OCI-LY3 (cell line): ENCODE results near the gene NSL1.
A peak's percentile ranks its signal among the peaks of the same experiment; 100 is the strongest.

Experiments
- H2AFZ ChIP-seq: fragments of 200-600, 300-600 bp; shearing (Covaris generic); 2 replicates; pipeline ENCODE4 v1.6.0; 2014; ENCODE audit warnings: antibody characterized with exemption, low read depth, low read length
- H3K27ac ChIP-seq: fragments of 200-600, 300-600 bp; sonication (generic); 2 replicates; pipeline ENCODE4 v1.5.1; 2014; ENCODE audit warnings: mild to moderate bottlenecking, low read length, moderate library complexity, mixed read lengths
- H3K27me3 ChIP-seq: fragments of 200-600, 300-600 bp; sonication (generic); 2 replicates; pipeline ENCODE4 v1.6.1; 2014; ENCODE audit warnings: low read depth, low read length, mixed read lengths
- H3K36me3 ChIP-seq: fragments of 200-600, 300-600 bp; sonication (generic); replicated peaks from 2 replicates; pipeline ENCODE3; 2014; ENCODE audit warnings: low read depth, low read length, mixed read lengths
- H3K4me1 ChIP-seq: fragments of 300-600, 200-600 bp; sonication (generic); 2 replicates; pipeline ENCODE4 v1.6.1; 2014; ENCODE audit warnings: low read length, mixed read lengths
- H3K4me2 ChIP-seq: fragments of 200-600, 300-600 bp; sonication (generic); 2 replicates; pipeline ENCODE4 v1.6.1; 2014; ENCODE audit warnings: low read length, mixed read lengths
- H3K4me3 ChIP-seq: fragments of 300-600, 200-600 bp; sonication (generic); 2 replicates; pipeline ENCODE4 v1.5.1; 2014; ENCODE audit warnings: antibody characterized with exemption, mild to moderate bottlenecking, low read length, moderate library complexity
- H3K79me2 ChIP-seq: fragments of 300-600, 200-600 bp; shearing (Covaris generic); 2 replicates; pipeline ENCODE4 v1.6.1; 2014; ENCODE audit warnings: mild to moderate bottlenecking, low read length, mixed read lengths
- H3K9ac ChIP-seq: fragments of 300-600, 200-600 bp; shearing (Covaris generic); 2 replicates; pipeline ENCODE4 v1.6.0; 2014; ENCODE audit warnings: mild to moderate bottlenecking, low read length, moderate library complexity
- H3K9me3 ChIP-seq: fragments of 200-600, 300-600 bp; shearing (Covaris generic); 2 replicates; pipeline ENCODE4 v1.6.1; 2014; ENCODE audit warnings: low read length, mixed read lengths; ENCODE audit not compliant: insufficient read depth
- H4K20me1 ChIP-seq: fragments of 200-600, 300-600 bp; sonication (generic); 2 replicates; pipeline ENCODE4 v1.6.1; 2016; ENCODE audit warnings: low read length, mixed read lengths; ENCODE audit not compliant: insufficient read depth
- CTCF ChIP-seq: fragments of 200-600, 300-600 bp; sonication (generic); IDR thresholded peaks from 2 replicates; pipeline ENCODE4 v1.5.1; 2014; ENCODE audit warnings: antibody characterized with exemption, low read length, low read depth
- EZH2phosphoT487 ChIP-seq: fragments of 200-600 bp; shearing (Covaris generic); IDR thresholded peaks from 2 replicates; pipeline ENCODE4 v1.6.1; 2018; ENCODE audit warnings: antibody characterized with exemption, mixed run types, low read depth

Gene NSL1

DNA sequence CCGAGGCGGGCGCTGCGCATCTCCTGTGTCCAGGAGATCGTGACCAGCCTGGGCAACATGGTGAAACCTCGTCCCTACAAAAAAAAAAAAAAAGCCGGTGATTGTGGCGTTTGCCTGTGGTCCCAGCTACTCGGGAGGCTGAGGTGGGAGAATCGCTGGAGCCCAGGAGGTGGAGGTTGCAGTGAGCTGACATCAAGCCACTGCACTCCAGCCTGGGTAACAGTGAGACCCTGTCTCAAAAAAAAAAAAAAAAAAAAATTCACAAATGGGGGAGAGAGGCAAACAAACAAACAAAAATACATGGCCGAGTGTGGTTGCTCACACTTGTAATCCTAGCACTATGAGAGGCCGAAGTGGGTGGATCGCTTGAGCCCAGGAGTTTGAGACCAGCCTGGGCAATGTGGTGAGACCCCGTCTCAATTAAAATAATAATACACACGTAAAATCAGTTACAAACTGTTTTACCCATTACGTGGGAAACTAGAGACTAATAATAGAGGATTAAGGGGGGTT, 875 bp upstream of the NSL1 start:
- Histone ChIP-seq H3K9me3 (peaks cover 4% of the 10 kb centered on the region; the same call in 1 of the 2 replicates), H2AFZ (no peak overlapping the region; the same call in 1 of the 2 replicates), H3K9ac (peak overlapping the region; percentile 97), H3K4me2 (peak overlapping the region; percentile 69), H3K79me2 (peaks cover 54% of the 10 kb centered on the region), H3K4me1 (peaks cover 51% of the 10 kb centered on the region), H3K27ac (peak overlapping the region; percentile 96), H3K27me3 (no peaks in the 10 kb centered on the region), H4K20me1 (no peaks in the 10 kb centered on the region), H3K36me3 (peaks cover 30% of the 10 kb centered on the region), H3K4me3 (peak overlapping the region; percentile 90)
- no peak for TF ChIP-seq CTCF
- no peak for TF ChIP-seq EZH2phosphoT487

- Histone ChIP-seq H3K9ac (peak overlapping the region; percentile 97), H3K9me3 (peaks cover 4% of the 10 kb centered on the region; the same call in 1 of the 2 replicates), H3K4me3 (peak overlapping the region; percentile 90), H3K27ac (peak overlapping the region; percentile 96), H3K36me3 (peaks cover 28% of the 10 kb centered on the region), H3K79me2 (peaks cover 61% of the 10 kb centered on the region), H4K20me1 (no peaks in the 10 kb centered on the region), H3K4me2 (peak overlapping the region; percentile 63), H3K27me3 (no peaks in the 10 kb centered on the region), H2AFZ (peak overlapping the region; percentile 66), H3K4me1 (peaks cover 45% of the 10 kb centered on the region)
- TF ChIP-seq EZH2phosphoT487: no peak
These were observed 309 bp downstream of the NSL1 start for GRCh38 chr1:212791261-212791675.

DNA sequence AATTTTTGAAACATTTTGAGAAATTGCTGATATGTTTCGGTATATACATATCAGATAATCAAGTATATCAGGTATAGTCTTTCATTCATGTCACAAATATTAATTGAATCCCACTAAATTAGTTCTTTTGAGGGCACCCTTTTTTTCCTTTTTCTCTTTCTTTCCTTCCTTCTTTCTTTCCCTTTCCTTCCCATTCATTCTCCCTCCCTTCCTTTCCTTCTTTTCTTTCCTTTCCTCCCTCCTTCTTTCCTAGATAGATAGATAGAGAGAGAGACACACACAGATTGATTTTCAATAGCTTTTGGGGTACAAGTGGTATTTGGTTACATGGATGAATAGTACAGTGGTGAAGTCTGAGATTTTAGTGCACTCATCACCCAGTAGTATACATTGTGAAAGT, 5.7 kb downstream of the NSL1 start:
- Histone ChIP-seq H4K20me1 (0 out of 2 replicates have a peak, but pooled peaks cover 1% of the 10 kb centered on the region), H3K4me3 (no peak overlapping the region), H3K36me3 (peaks cover 47% of the 10 kb centered on the region), H3K27me3 (no peaks in the 10 kb centered on the region), H3K4me1 (peaks cover 27% of the 10 kb centered on the region), H3K9ac (no peak overlapping the region), H3K27ac (no peak overlapping the region), H2AFZ (no peak overlapping the region), H3K9me3 (no peaks in the 10 kb centered on the region), H3K4me2 (no peak overlapping the region), H3K79me2 (peaks cover 40% of the 10 kb centered on the region)
- TF ChIP-seq EZH2phosphoT487 (no peak), CTCF (no peak)

DNA sequence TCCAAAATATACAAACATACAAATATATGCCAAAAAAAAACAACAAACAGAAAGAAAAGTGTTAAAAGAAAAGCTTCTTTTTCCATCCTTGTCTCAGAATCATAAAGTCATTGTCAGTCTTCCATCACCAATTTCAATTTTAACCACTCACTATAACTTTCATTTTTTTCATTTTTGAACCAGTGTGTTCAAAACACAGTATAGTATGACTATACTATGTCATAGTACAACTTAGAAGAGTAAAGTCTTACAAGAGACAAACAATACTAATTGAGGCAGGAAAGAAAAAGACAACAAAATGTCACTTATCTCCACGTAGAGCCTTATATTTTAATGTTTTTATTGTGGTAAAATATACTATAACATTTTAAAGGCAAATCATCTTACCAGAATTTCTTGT, 7.6 kb downstream of the NSL1 start:
- Histone ChIP-seq H3K27me3 (no peaks in the 10 kb centered on the region), H3K9ac (no peak overlapping the region), H2AFZ (no peak overlapping the region), H3K4me3 (no peak overlapping the region), H3K4me2 (no peak overlapping the region), H4K20me1 (0 out of 2 replicates have a peak, but pooled peaks cover 4% of the 10 kb centered on the region), H3K27ac (no peak overlapping the region), H3K4me1 (peaks cover 19% of the 10 kb centered on the region), H3K36me3 (peaks cover 49% of the 10 kb centered on the region), H3K9me3 (no peaks in the 10 kb centered on the region), H3K79me2 (peaks cover 23% of the 10 kb centered on the region)
- TF ChIP-seq EZH2phosphoT487: no peak
- no peak for TF ChIP-seq CTCF
